GM21526 (cell line): Measurements from ENCODE around the gene CFAP61.
"Not testable (repeated sequence)": the region's sequence is repeated elsewhere in the genome, so short reads cannot be mapped to it uniquely, and the experiment has no call there.

ENCODE experiments used
- ATAC-seq: cut with Tn5 transposase; IDR thresholded peaks from one replicate; pipeline ENCODE4 v1.9.1; 2021; ENCODE audit warnings: moderate library complexity; ENCODE audit not compliant: unreplicated experiment, low FRiP score

The CFAP61 gene

GRCh38 chr20:20227013-20227571 lies 174.8 kb downstream of the CFAP61 start:
- no peak for ATAC-seq

GRCh38 chr20:20228351-20228750 lies 176.0 kb downstream of the CFAP61 start:
- no peak for ATAC-seq

- ATAC-seq: no peak
These were observed 177.3 kb downstream of the CFAP61 start for GRCh38 chr20:20229595-20229994.

GRCh38 chr20:20230741-20231140 lies 178.4 kb downstream of the CFAP61 start:
- ATAC-seq: no peak

- ATAC-seq: no peak
These were observed 179.4 kb downstream of the CFAP61 start for GRCh38 chr20:20231528-20232298.

- no peak for ATAC-seq
These were observed 180.7 kb downstream of the CFAP61 start for GRCh38 chr20:20233041-20233514.

GRCh38 chr20:20235681-20236080 lies 183.3 kb downstream of the CFAP61 start:
- no peak for ATAC-seq

GRCh38 chr20:20237093-20237959 lies 185.0 kb downstream of the CFAP61 start:
- peak; percentile 77 for ATAC-seq

GRCh38 chr20:20241976-20242375 lies 189.6 kb downstream of the CFAP61 start:
- no peak for ATAC-seq

- not testable (repeated sequence) for ATAC-seq
These were observed 192.1 kb downstream of the CFAP61 start for GRCh38 chr20:20244384-20244783.

- ATAC-seq: no peak
These were observed 194.8 kb downstream of the CFAP61 start for GRCh38 chr20:20246996-20247633.

GRCh38 chr20:20248620-20249200 lies 196.4 kb downstream of the CFAP61 start:
- no peak for ATAC-seq

- ATAC-seq: no peak
These were observed 199.0 kb downstream of the CFAP61 start for GRCh38 chr20:20251317-20251716.

GRCh38 chr20:20251836-20252235 lies 199.5 kb downstream of the CFAP61 start:
- ATAC-seq: no peak

GRCh38 chr20:20253039-20253743 lies 200.9 kb downstream of the CFAP61 start:
- ATAC-seq: no peak

- no peak for ATAC-seq
These were observed 201.5 kb downstream of the CFAP61 start for GRCh38 chr20:20253744-20254330.

GRCh38 chr20:20255099-20255498 lies 202.8 kb downstream of the CFAP61 start:
- ATAC-seq: no peak

GRCh38 chr20:20259533-20259932 lies 207.2 kb downstream of the CFAP61 start:
- no peak for ATAC-seq

GRCh38 chr20:20261159-20261558 lies 208.8 kb downstream of the CFAP61 start:
- ATAC-seq: no peak
